H9 (cell line): ENCODE data around the gene UNK. TPM values are rescaled to one million over a fixed set of nuclear protein-coding genes. Genes with fewer than 3 reads are reported as not detected.

Source experiments
- DNase-seq: peaks from one replicate; pipeline ENCODE4 v3.0.0-alpha.2; 2017
- H2AFZ ChIP-seq: one replicate; pipeline ENCODE4 v1.6.1; 2013; ENCODE audit warnings: mild to moderate bottlenecking, low read length, control low read depth, moderate library complexity
- H2AK5ac ChIP-seq: 2 replicates; pipeline ENCODE4 v1.6.1; 2013; ENCODE audit warnings: low read length, control low read depth, mixed read lengths; ENCODE audit not compliant: insufficient read length
- H2BK120ac ChIP-seq: one replicate; pipeline ENCODE4 v1.6.1; 2013; ENCODE audit warnings: low read depth, mild to moderate bottlenecking, low read length, control low read depth, inconsistent platforms; ENCODE audit not compliant: poor library complexity, severe bottlenecking
- H2BK12ac ChIP-seq: 2 replicates; pipeline ENCODE4 v1.6.1; 2013; ENCODE audit warnings: low read length, control low read depth, mixed read lengths, low read depth; ENCODE audit not compliant: insufficient read length
- H2BK15ac ChIP-seq: 2 replicates; pipeline ENCODE4 v1.6.1; 2013; ENCODE audit warnings: low read depth, low read length, control low read depth
- H2BK20ac ChIP-seq: one replicate; pipeline ENCODE4 v1.6.1; 2013; ENCODE audit warnings: low read depth, mild to moderate bottlenecking, low read length, control low read depth, inconsistent platforms; ENCODE audit not compliant: poor library complexity, severe bottlenecking
- H2BK5ac ChIP-seq: 2 replicates; pipeline ENCODE4 v1.6.1; 2013; ENCODE audit warnings: low read length, control low read depth, mixed read lengths; ENCODE audit not compliant: insufficient read length
- H3K14ac ChIP-seq: 2 replicates; pipeline ENCODE4 v1.6.1; 2013; ENCODE audit warnings: low read length, control low read depth; ENCODE audit not compliant: insufficient read depth
- H3K18ac ChIP-seq: 2 replicates; pipeline ENCODE4 v1.6.1; 2013; ENCODE audit warnings: low read depth, mild to moderate bottlenecking, mixed read lengths, low read length, control low read depth; ENCODE audit not compliant: insufficient read length
- H3K23ac ChIP-seq: 2 replicates; pipeline ENCODE4 v1.6.1; 2013; ENCODE audit warnings: low read length, control low read depth, mixed read lengths, low read depth; ENCODE audit not compliant: insufficient read length
- H3K23me2 ChIP-seq: 2 replicates; pipeline ENCODE4 v1.6.1; 2013; ENCODE audit warnings: low read depth, mild to moderate bottlenecking, mixed read lengths, low read length, control low read depth; ENCODE audit not compliant: insufficient read length, poor library complexity, severe bottlenecking
- H3K27ac ChIP-seq: 2 replicates; pipeline ENCODE4 v1.5.1; 2013; ENCODE audit warnings: low read length, control low read depth, mixed read lengths, low read depth; ENCODE audit not compliant: insufficient read length
- H3K27me3 ChIP-seq: 2 replicates; pipeline ENCODE4 v1.6.1; 2013; ENCODE audit warnings: low read length, control low read depth, inconsistent platforms; ENCODE audit not compliant: insufficient read depth
- H3K4ac ChIP-seq: 2 replicates; pipeline ENCODE4 v1.6.1; 2013; ENCODE audit warnings: low read depth, mild to moderate bottlenecking, control low read depth, inconsistent platforms, low read length, moderate library complexity
- H3K4me1 ChIP-seq: 2 replicates; pipeline ENCODE4 v1.6.1; 2013; ENCODE audit warnings: low read length, control low read depth, inconsistent platforms; ENCODE audit not compliant: insufficient read depth
- H3K4me2 ChIP-seq: 2 replicates; pipeline ENCODE4 v1.6.1; 2013; ENCODE audit warnings: low read length, control low read depth, mixed read lengths; ENCODE audit not compliant: insufficient read length, insufficient read depth
- H3K56ac ChIP-seq: 2 replicates; pipeline ENCODE4 v1.6.1; 2013; ENCODE audit warnings: low read depth, mild to moderate bottlenecking, mixed read lengths, low read length, control low read depth; ENCODE audit not compliant: insufficient read length
- H3K79me1 ChIP-seq: 2 replicates; pipeline ENCODE4 v1.6.1; 2013; ENCODE audit warnings: low read depth, mild to moderate bottlenecking, moderate library complexity, low read length, control low read depth, inconsistent platforms; ENCODE audit not compliant: insufficient read depth, poor library complexity, severe bottlenecking
- H3K79me2 ChIP-seq: 2 replicates; pipeline ENCODE4 v1.6.1; 2013; ENCODE audit warnings: low read length, control low read depth, inconsistent platforms; ENCODE audit not compliant: insufficient read depth
- H3K9ac ChIP-seq: 2 replicates; pipeline ENCODE4 v1.6.1; 2013; ENCODE audit warnings: low read length, control low read depth, mixed read lengths; ENCODE audit not compliant: insufficient read length; ENCODE audit errors: extremely low read depth
- H3K9me3 ChIP-seq: one replicate; pipeline ENCODE4 v1.6.1; 2013; ENCODE audit warnings: low read depth, low read length, inconsistent platforms; ENCODE audit not compliant: control insufficient read depth
- H3T11ph ChIP-seq: one replicate; pipeline ENCODE4 v1.6.1; 2013; ENCODE audit warnings: mild to moderate bottlenecking, low read length, control low read depth, inconsistent platforms
- H4K20me1 ChIP-seq: one replicate; pipeline ENCODE4 v1.6.1; 2013; ENCODE audit not compliant: control insufficient read depth, insufficient read length, insufficient read depth
- H4K5ac ChIP-seq: 2 replicates; pipeline ENCODE4 v1.6.1; 2013; ENCODE audit warnings: low read depth, mild to moderate bottlenecking, mixed read lengths, low read length, control low read depth; ENCODE audit not compliant: insufficient read length
- H4K8ac ChIP-seq: replicated peaks from 2 replicates; pipeline ENCODE4 v1.6.1; 2013; ENCODE audit warnings: low read length, control low read depth, mixed read lengths, low read depth; ENCODE audit not compliant: insufficient read length
- H4K91ac ChIP-seq: 2 replicates; pipeline ENCODE4 v1.6.1; 2013; ENCODE audit warnings: low read depth, mild to moderate bottlenecking, moderate library complexity, mixed read lengths, low read length, control low read depth; ENCODE audit not compliant: insufficient read length
- H3K27ac Mint-ChIP-seq, 3 experiments: 2 replicates in 2 of 3; 3 replicates in 1 of 3; pipeline ENCODE4 v1.8.0; 2020 to 2021; ENCODE audit warnings: mixed read lengths in 3 of 3, mild to moderate bottlenecking in 1 of 3, moderate library complexity in 1 of 3
- H3K27me3 Mint-ChIP-seq: 2 replicates; pipeline ENCODE4 v1.8.0; 2021; ENCODE audit warnings: low read depth, mild to moderate bottlenecking, moderate library complexity, mixed read lengths
- H3K36me3 Mint-ChIP-seq, 3 experiments: 2 replicates in 2 of 3; 3 replicates in 1 of 3; pipeline ENCODE4 v1.8.0; 2020 to 2021; ENCODE audit warnings: low read depth in 3 of 3, mixed read lengths in 3 of 3; ENCODE audit not compliant: insufficient read depth in 1 of 3
- H3K4me1 Mint-ChIP-seq, 2 experiments: 2 replicates each; pipeline ENCODE4 v1.8.0; 2020; ENCODE audit warnings: mixed read lengths in 2 of 2
- H3K4me3 Mint-ChIP-seq, 2 experiments: 2 replicates in 1 of 2; 3 replicates in 1 of 2; pipeline ENCODE4 v1.8.0; 2020 to 2021; ENCODE audit warnings: mild to moderate bottlenecking in 2 of 2, mixed read lengths in 2 of 2, moderate library complexity in 1 of 2
- H3K9me3 Mint-ChIP-seq, 2 experiments: 2 replicates in 1 of 2; 3 replicates in 1 of 2; pipeline ENCODE4 v1.8.0; 2020; ENCODE audit warnings: mild to moderate bottlenecking in 2 of 2, mixed read lengths in 2 of 2, moderate library complexity in 1 of 2
- CTCF ChIP-seq: fragments of 200-600 bp; sonication (generic); conservative IDR thresholded peaks from 3 replicates; pipeline ENCODE4 v1.8.0; 2021; ENCODE audit warnings: antibody characterized with exemption, mild to moderate bottlenecking
- WGBS: extraction: QIAGEN DNeasy Blood & Tissue Kit; methylation state at CpG from one replicate; pipeline ENCODE4 v1.1.7; 2013; ENCODE audit warnings: missing lambda C conversion rate, low lambda C conversion rate, mixed read lengths; ENCODE audit not compliant: insufficient read length; ENCODE audit errors: extremely low coverage; 5-methylcytosine and 5-hydroxymethylcytosine counted together
- total RNA-seq: library from RNA; stranded (reverse); gene quantifications from 2 replicates; pipeline ENCODE4 v1.2.1, GENCODE V29; 2021

UNK gene
- total RNA-seq, 1 experiment from 2014 or later = 36.4 TPM

- Histone ChIP-seq H3K4me2 (no peak overlapping the region), H2BK15ac (no peak overlapping the region), H3K79me1 (no peaks in the 10 kb centered on the region), H3K23me2 (no peaks in the 10 kb centered on the region), H3K9ac (no peak overlapping the region), H3K23ac (no peak overlapping the region), H3K79me2 (no peaks in the 10 kb centered on the region), H4K20me1 (no peaks in the 10 kb centered on the region), H4K5ac (no peak overlapping the region), H3K27ac (no peak overlapping the region), H4K8ac (no peak overlapping the region), H3K14ac (peak overlapping the region; percentile 25; the same call in 1 of the 2 replicates), H2AK5ac (no peak overlapping the region), H2BK5ac (no peak overlapping the region), H2AFZ (no peak overlapping the region), H3T11ph (no peak overlapping the region), H3K4me1 (no peaks in the 10 kb centered on the region), H2BK120ac (no peak overlapping the region), H3K9me3 (no peaks in the 10 kb centered on the region), H3K56ac (no peak overlapping the region), H2BK12ac (no peak overlapping the region), H3K4ac (no peak overlapping the region), H4K91ac (no peak overlapping the region), H2BK20ac (no peak overlapping the region), H3K18ac (no peak overlapping the region), H3K27me3 (no peaks in the 10 kb centered on the region)
- Mint-ChIP-seq H3K27me3 (no peaks in the 10 kb centered on the region), H3K4me1 (peaks cover 7% of the 10 kb centered on the region in 2 experiments), H3K27ac (no peak overlapping the region), H3K36me3 (no peaks in the 10 kb centered on the region), H3K9me3 (no peaks in the 10 kb centered on the region), H3K4me3 (no peak overlapping the region)
- DNase-seq = no peak
- no CpG with 5 or more reads among the region's 20 CpGs for WGBS
- TF ChIP-seq CTCF = no peak
Measured at GRCh38 chr17:75737133-75737962, 47.3 kb upstream of the UNK start.
